OCI-LY3 (cell line): ENCODE measurements around the gene HDAC7.

ENCODE experiments used
- EZH2phosphoT487 ChIP-seq: fragments of 200-600 bp; shearing (Covaris generic); IDR thresholded peaks from 2 replicates; pipeline ENCODE4 v1.6.1; 2018; ENCODE audit warnings: antibody characterized with exemption, mixed run types, low read depth
- TF ChIP-seq, protein P1 (sequence below): fragments of 200-600, 300-600 bp; sonication (generic); IDR thresholded peaks from 2 replicates; pipeline ENCODE4 v1.5.1; 2014; ENCODE audit warnings: antibody characterized with exemption, low read length, low read depth

DNA sequence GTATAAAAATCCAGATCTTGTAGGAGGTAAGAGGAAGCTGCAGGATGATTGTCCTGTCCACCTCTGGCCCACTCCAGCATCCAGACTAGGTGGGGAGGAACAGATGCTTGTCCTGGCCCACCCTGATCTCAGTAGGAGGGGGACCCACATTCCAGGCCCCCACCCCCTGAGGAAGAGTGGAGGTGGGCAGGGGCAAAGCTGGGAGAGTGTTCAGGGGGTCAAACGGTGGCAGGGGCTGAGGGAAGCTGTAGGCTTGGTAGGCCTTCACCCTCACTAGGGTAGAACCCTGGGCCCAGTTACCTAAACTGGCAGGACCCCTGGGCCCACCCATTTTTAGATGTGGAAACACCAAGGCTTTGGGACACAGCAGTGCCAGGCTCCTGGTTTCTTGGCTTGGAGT lies 42.6 kb downstream of the HDAC7 start:
- TF ChIP-seq, protein P1, sequence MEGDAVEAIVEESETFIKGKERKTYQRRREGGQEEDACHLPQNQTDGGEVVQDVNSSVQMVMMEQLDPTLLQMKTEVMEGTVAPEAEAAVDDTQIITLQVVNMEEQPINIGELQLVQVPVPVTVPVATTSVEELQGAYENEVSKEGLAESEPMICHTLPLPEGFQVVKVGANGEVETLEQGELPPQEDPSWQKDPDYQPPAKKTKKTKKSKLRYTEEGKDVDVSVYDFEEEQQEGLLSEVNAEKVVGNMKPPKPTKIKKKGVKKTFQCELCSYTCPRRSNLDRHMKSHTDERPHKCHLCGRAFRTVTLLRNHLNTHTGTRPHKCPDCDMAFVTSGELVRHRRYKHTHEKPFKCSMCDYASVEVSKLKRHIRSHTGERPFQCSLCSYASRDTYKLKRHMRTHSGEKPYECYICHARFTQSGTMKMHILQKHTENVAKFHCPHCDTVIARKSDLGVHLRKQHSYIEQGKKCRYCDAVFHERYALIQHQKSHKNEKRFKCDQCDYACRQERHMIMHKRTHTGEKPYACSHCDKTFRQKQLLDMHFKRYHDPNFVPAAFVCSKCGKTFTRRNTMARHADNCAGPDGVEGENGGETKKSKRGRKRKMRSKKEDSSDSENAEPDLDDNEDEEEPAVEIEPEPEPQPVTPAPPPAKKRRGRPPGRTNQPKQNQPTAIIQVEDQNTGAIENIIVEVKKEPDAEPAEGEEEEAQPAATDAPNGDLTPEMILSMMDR = no peak
- no peak for TF ChIP-seq EZH2phosphoT487
